Ectodermal cell (in vitro differentiated cells): ENCODE data around the gene NDRG4.
A peak's percentile ranks its signal among the peaks of the same experiment; 100 is the strongest.

ENCODE experiments used
- H3K27ac ChIP-seq: 2 replicates; pipeline ENCODE4 v1.7.0; 2013; ENCODE audit warnings: mild to moderate bottlenecking, low read depth, low read length; ENCODE audit not compliant: insufficient read depth, poor library complexity, severe bottlenecking
- H3K27me3 ChIP-seq: 2 replicates; pipeline ENCODE4 v1.7.0; 2013; ENCODE audit warnings: mild to moderate bottlenecking, low read length; ENCODE audit not compliant: insufficient read depth, control insufficient read depth, poor library complexity, severe bottlenecking
- H3K36me3 ChIP-seq: one replicate; pipeline ENCODE4 v1.7.0; 2013; ENCODE audit warnings: low read length; ENCODE audit not compliant: control insufficient read depth, insufficient read depth
- H3K4me1 ChIP-seq: one replicate; pipeline ENCODE4 v1.7.0; 2013; ENCODE audit warnings: low read length; ENCODE audit not compliant: control insufficient read depth, insufficient read depth
- H3K4me3 ChIP-seq: 2 replicates; pipeline ENCODE4 v1.7.0; 2013; ENCODE audit warnings: low read depth, low read length, control low read depth; ENCODE audit not compliant: insufficient read depth
- H3K9me3 ChIP-seq: 2 replicates; pipeline ENCODE4 v1.7.0; 2013; ENCODE audit warnings: mild to moderate bottlenecking, low read length, moderate library complexity; ENCODE audit not compliant: control insufficient read depth
- WGBS, 2 experiments: methylation state at CpG; one replicate each; pipeline ENCODE4 v1.1.7; 2013; ENCODE audit warnings: missing lambda C conversion rate in 2 of 2; 5-methylcytosine and 5-hydroxymethylcytosine counted together

Gene NDRG4

GRCh38 chr16:58464916-58465731, 34.8 kb upstream of the NDRG4 start:
- Histone ChIP-seq H3K9me3 (no peaks in the 10 kb centered on the region), H3K27ac (no peak overlapping the region), H3K4me1 (peaks cover 8% of the 10 kb centered on the region), H3K27me3 (peaks cover 53% of the 10 kb centered on the region), H3K4me3 (peak overlapping the region; percentile 39), H3K36me3 (no peaks in the 10 kb centered on the region)
- 20 to 21% methylated on average over 24 of the region's 24 CpGs for WGBS, 2 experiments

GRCh38 chr16:58465817-58466216, 34.1 kb upstream of the NDRG4 start:
- H3K9me3 ChIP-seq, result no peaks in the 10 kb centered on the region
- H3K36me3 ChIP-seq, result no peaks in the 10 kb centered on the region
- peaks cover 8% of the 10 kb centered on the region for H3K4me1 ChIP-seq
- H3K4me3 ChIP-seq, result no peak overlapping the region
- WGBS, 2 experiments, result 88 to 90% methylated on average over 13 of the region's 13 CpGs
- peaks cover 53% of the 10 kb centered on the region for H3K27me3 ChIP-seq
- H3K27ac ChIP-seq, result no peak overlapping the region

GRCh38 chr16:58466396-58466795, 33.5 kb upstream of the NDRG4 start:
- H3K4me3 ChIP-seq, result no peak overlapping the region
- peaks cover 8% of the 10 kb centered on the region for H3K4me1 ChIP-seq
- H3K36me3 ChIP-seq, result no peaks in the 10 kb centered on the region
- WGBS, 2 experiments, result 86 to 87% methylated on average over 3 of the region's 3 CpGs
- no peaks in the 10 kb centered on the region for H3K9me3 ChIP-seq
- H3K27ac ChIP-seq, result no peak overlapping the region
- peaks cover 53% of the 10 kb centered on the region for H3K27me3 ChIP-seq

- peaks cover 40% of the 10 kb centered on the region for H3K27me3 ChIP-seq
- H3K4me1 ChIP-seq, result peaks cover 8% of the 10 kb centered on the region
- no peak overlapping the region for H3K27ac ChIP-seq
- 90 to 91% methylated on average over 5 of the region's 5 CpGs for WGBS, 2 experiments
- no peaks in the 10 kb centered on the region for H3K9me3 ChIP-seq
- H3K36me3 ChIP-seq, result no peaks in the 10 kb centered on the region
- H3K4me3 ChIP-seq, result no peak overlapping the region
Measured at GRCh38 chr16:58467905-58468304, 32.0 kb upstream of the NDRG4 start.

- Histone ChIP-seq H3K36me3 (no peaks in the 10 kb centered on the region), H3K27ac (no peak overlapping the region), H3K4me1 (no peaks in the 10 kb centered on the region), H3K27me3 (peaks cover 6% of the 10 kb centered on the region), H3K9me3 (no peaks in the 10 kb centered on the region), H3K4me3 (no peak overlapping the region)
- WGBS, 2 experiments, result 83% methylated on average over 10 of the region's 10 CpGs
Measured at GRCh38 chr16:58471209-58471975, 28.6 kb upstream of the NDRG4 start.

GRCh38 chr16:58472266-58472665, 27.7 kb upstream of the NDRG4 start:
- H3K27ac ChIP-seq, result no peak overlapping the region
- H3K36me3 ChIP-seq, result no peaks in the 10 kb centered on the region
- no peak overlapping the region for H3K4me3 ChIP-seq
- WGBS, 2 experiments, result 93 to 95% methylated on average over 9 of the region's 9 CpGs
- no peaks in the 10 kb centered on the region for H3K27me3 ChIP-seq
- no peaks in the 10 kb centered on the region for H3K4me1 ChIP-seq
- no peaks in the 10 kb centered on the region for H3K9me3 ChIP-seq

- Histone ChIP-seq H3K4me1 (no peaks in the 10 kb centered on the region), H3K36me3 (no peaks in the 10 kb centered on the region), H3K9me3 (no peaks in the 10 kb centered on the region), H3K4me3 (no peak overlapping the region), H3K27ac (no peak overlapping the region), H3K27me3 (no peaks in the 10 kb centered on the region)
- 93 to 94% methylated on average over 3 of the region's 3 CpGs for WGBS, 2 experiments
Measured at GRCh38 chr16:58472827-58473226, 27.1 kb upstream of the NDRG4 start.

GRCh38 chr16:58474296-58474695, 25.6 kb upstream of the NDRG4 start:
- H3K27ac ChIP-seq, result no peak overlapping the region
- WGBS, 2 experiments, result 74 to 76% methylated on average over 9 to 10 of the region's 10 CpGs
- no peaks in the 10 kb centered on the region for H3K27me3 ChIP-seq
- no peaks in the 10 kb centered on the region for H3K4me1 ChIP-seq
- no peaks in the 10 kb centered on the region for H3K9me3 ChIP-seq
- H3K36me3 ChIP-seq, result no peaks in the 10 kb centered on the region
- H3K4me3 ChIP-seq, result no peak overlapping the region

GRCh38 chr16:58475091-58475619, 24.8 kb upstream of the NDRG4 start:
- whole genome bisulfite sequencing, 2 experiments, result 87 to 89% methylated on average over 4 of the region's 4 CpGs
- Histone ChIP-seq H3K9me3 (no peaks in the 10 kb centered on the region), H3K27ac (no peak overlapping the region), H3K36me3 (no peaks in the 10 kb centered on the region), H3K4me3 (no peak overlapping the region), H3K4me1 (no peaks in the 10 kb centered on the region), H3K27me3 (no peaks in the 10 kb centered on the region)

- no peaks in the 10 kb centered on the region for H3K27me3 ChIP-seq
- WGBS, 2 experiments, result 100% methylated on average over 1 of the region's 1 CpG
- no peaks in the 10 kb centered on the region for H3K36me3 ChIP-seq
- H3K9me3 ChIP-seq, result no peaks in the 10 kb centered on the region
- H3K4me1 ChIP-seq, result no peaks in the 10 kb centered on the region
- no peak overlapping the region for H3K27ac ChIP-seq
- H3K4me3 ChIP-seq, result no peak overlapping the region
Measured at GRCh38 chr16:58476791-58477190, 23.2 kb upstream of the NDRG4 start.
